Subcutaneous abdominal adipose tissue (tissue), 5 donors: ENCODE data around the gene SMPDL3B.

Experiments used
- H3K27ac ChIP-seq: one replicate; pipeline ENCODE4 v1.7.0; 2013; ENCODE audit warnings: low read depth, mild to moderate bottlenecking, inconsistent platforms, low read length, moderate library complexity
- H3K27me3 ChIP-seq, 5 donors: one replicate each; pipeline ENCODE4 v1.7.0; 2013; ENCODE audit warnings: low read length in 5 of 5, inconsistent platforms in 1 of 5; ENCODE audit not compliant: control insufficient read depth in 5 of 5, insufficient read depth in 4 of 5
- H3K36me3 ChIP-seq, 5 donors: one replicate each; pipeline ENCODE4 v1.7.0; 2013; ENCODE audit warnings: low read length in 5 of 5; ENCODE audit not compliant: control insufficient read depth in 5 of 5, insufficient read depth in 5 of 5
- H3K4me1 ChIP-seq, 5 donors: one replicate each; pipeline ENCODE4 v1.7.0; 2013; ENCODE audit warnings: low read length in 5 of 5, mild to moderate bottlenecking in 3 of 5, moderate library complexity in 1 of 5; ENCODE audit not compliant: control insufficient read depth in 5 of 5, insufficient read depth in 5 of 5
- H3K4me3 ChIP-seq, 5 donors: one replicate each; pipeline ENCODE4 v1.7.0; 2013; ENCODE audit warnings: low read length in 5 of 5, low read depth in 1 of 5
- H3K9ac ChIP-seq, 5 donors: one replicate each; pipeline ENCODE4 v1.7.0; 2013; ENCODE audit warnings: low read length in 5 of 5, mild to moderate bottlenecking in 4 of 5, moderate library complexity in 3 of 5
- H3K9me3 ChIP-seq, 5 donors: one replicate each; pipeline ENCODE4 v1.7.0; 2013; ENCODE audit warnings: low read length in 5 of 5; ENCODE audit not compliant: control insufficient read depth in 5 of 5
- donor health status: healthy.
- donor health status: healthy.
- donor health status: healthy.
- donor health status: healthy.
- donor health status: healthy.

Gene SMPDL3B

DNA sequence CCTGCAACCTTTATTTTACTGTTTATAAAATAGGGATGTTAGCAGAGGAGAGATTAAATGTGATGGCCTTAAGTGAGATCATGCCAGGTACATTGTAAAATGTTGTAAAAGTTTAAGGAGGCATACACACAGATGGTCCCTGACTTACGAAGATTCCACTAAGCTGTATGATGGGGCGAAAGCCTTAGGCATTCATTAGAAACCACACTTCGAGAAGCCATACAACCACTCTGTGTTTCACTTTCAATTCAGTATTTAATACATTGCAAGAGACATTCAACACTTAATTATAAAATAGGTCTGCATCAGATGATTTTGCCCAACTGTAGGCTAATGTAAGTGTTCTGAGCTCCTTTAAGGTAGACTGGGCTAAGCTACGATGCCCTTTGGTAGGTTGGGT is 3.7 kb downstream of the SMPDL3B start:
- Histone ChIP-seq H3K4me1 (peaks cover 0 to 14% (median 11%) of the 10 kb centered on the region in 5 donors), H3K9me3 (no peaks in the 10 kb centered on the region), H3K27ac (no peak overlapping the region), H3K36me3 (no peaks in the 10 kb centered on the region), H3K27me3 (peaks cover 11 to 17% (median 13%) of the 10 kb centered on the region in 5 donors), H3K9ac (no peak overlapping the region), H3K4me3 (no peak overlapping the region)

DNA sequence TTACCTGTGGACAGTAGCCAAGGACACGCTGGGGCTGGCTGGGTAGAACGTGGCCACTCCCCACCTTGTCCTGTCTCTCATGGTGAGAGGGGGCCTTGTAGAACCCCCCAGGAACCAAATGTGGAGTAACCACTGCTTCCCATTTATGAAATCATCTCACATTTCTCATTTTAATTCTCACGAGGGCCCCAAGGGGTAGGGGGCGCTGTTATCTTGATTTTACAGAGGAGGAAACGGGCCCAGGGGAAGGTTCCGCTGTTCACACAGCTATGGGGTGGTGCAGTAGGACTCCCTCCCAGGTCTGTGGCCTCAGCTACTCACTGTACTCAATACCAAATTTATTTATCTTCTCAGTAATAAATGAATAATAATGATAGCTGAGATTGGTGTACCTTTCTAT is 5.5 kb downstream of the SMPDL3B start:
- peaks cover 5 to 10% (median 7%) of the 10 kb centered on the region in 5 donors for H3K27me3 ChIP-seq
- no peaks in the 10 kb centered on the region for H3K9me3 ChIP-seq
- peaks cover 0 to 9% (median 3%) of the 10 kb centered on the region in 5 donors for H3K4me1 ChIP-seq
- no peak overlapping the region for H3K9ac ChIP-seq
- H3K4me3 ChIP-seq: no peak overlapping the region
- H3K36me3 ChIP-seq: no peaks in the 10 kb centered on the region
- no peak overlapping the region for H3K27ac ChIP-seq

DNA sequence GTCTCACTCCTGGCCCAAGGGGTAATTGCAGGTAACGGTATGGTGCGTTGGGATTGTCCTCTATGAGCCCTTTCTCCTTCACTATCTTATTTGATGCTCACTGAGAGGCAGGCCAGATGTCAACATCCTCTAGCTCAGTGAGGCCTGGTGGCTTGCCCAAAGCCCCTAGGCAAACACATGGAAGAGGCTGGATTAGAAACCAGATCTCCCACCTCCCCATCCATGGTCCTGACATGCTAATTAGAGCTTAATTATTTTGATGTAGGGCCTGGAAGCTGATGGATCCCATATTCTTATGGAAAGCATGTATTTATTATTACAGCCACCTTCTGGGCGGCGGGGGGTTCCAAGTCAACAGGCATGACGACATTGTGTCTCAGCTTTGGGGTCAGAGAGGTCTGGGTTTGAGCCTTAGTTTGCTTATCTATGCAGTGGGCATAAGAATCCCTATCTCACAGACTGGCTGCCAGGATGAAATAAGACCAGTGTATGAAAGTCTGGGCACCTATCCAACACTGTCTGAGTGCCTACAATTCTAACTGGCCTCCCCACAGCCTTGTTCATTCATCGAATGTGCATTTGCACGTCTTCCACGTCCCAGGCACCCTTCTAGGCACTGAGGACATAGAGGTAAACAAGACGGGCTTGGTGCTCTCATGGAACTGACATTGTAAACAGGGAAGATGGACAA is 6.2 kb downstream of the SMPDL3B start:
- H3K9me3 ChIP-seq: no peaks in the 10 kb centered on the region
- no peak overlapping the region for H3K9ac ChIP-seq
- H3K4me3 ChIP-seq: no peak overlapping the region
- peaks cover 0 to 6% (median 0%) of the 10 kb centered on the region in 5 donors for H3K4me1 ChIP-seq
- H3K27ac ChIP-seq: no peak overlapping the region
- H3K36me3 ChIP-seq: no peaks in the 10 kb centered on the region
- peaks cover 0 to 2% (median 0%) of the 10 kb centered on the region in 5 donors for H3K27me3 ChIP-seq

DNA sequence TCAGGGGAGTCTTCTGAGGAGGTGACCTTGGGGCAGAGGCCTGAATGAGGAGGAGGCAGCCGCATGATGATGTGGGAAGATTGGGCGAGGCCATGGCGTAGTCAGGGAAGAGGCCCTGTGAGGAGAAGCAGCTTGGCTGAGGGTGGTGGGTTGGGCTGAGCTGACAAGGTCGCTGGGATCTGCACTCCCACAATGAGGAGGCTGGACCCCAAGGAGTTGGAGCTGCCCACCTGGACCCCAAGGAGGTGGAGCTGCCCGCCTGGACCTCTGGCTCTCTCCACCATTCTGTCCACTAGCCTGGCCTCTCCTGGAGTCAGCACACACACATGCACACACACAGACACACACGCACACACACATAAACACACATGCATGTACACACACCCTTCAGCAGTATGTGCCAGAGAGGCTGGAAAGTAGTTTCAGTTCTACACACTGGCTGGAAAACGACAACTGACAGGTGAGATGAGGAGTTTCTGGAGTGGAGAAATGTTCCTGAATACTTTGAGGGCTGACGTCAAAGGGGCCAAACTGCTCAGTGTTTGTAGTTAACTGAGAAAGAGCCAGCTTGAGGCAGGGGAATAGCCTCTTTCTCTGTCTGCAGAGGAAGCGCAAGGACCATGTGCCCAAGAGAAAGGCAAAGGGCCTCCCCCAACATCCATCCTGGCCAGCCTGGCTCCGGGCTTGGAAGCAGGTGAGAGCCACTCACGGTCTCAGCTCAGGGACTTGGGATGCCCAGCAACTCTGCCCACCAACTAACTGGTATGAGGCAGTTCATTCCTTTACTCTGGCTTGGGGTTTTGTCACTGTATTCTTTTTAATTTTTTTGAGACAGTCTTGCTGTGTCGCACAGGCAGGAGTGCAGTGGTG is 7.1 kb downstream of the SMPDL3B start:
- Histone ChIP-seq H3K4me3 (no peak overlapping the region), H3K9me3 (no peaks in the 10 kb centered on the region), H3K9ac (no peak overlapping the region), H3K27me3 (peaks cover 0 to 2% (median 0%) of the 10 kb centered on the region in 5 donors), H3K4me1 (peaks cover 0 to 6% (median 0%) of the 10 kb centered on the region in 5 donors), H3K36me3 (no peaks in the 10 kb centered on the region), H3K27ac (no peak overlapping the region)

DNA sequence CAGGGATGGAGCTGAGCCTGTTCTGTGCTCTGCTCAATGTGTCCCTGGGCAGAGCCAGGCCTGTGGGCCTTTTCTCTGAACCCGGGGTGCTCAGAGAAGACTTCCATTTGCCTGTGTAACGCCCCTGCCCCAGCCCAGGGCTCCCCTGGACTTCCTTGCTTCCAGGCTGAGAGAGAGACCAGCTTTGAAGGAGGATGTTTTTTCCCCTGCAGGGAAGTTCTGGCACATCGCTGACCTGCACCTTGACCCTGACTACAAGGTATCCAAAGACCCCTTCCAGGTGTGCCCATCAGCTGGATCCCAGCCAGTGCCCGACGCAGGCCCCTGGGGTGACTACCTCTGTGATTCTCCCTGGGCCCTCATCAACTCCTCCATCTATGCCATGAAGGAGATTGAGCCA is 10.2 kb downstream of the SMPDL3B start:
- H3K9ac ChIP-seq: no peak overlapping the region
- H3K36me3 ChIP-seq: no peaks in the 10 kb centered on the region
- H3K27ac ChIP-seq: no peak overlapping the region
- peaks cover 0 to 6% (median 0%) of the 10 kb centered on the region in 5 donors for H3K4me1 ChIP-seq
- H3K27me3 ChIP-seq: no peaks in the 10 kb centered on the region
- no peak overlapping the region for H3K4me3 ChIP-seq
- no peaks in the 10 kb centered on the region for H3K9me3 ChIP-seq

DNA sequence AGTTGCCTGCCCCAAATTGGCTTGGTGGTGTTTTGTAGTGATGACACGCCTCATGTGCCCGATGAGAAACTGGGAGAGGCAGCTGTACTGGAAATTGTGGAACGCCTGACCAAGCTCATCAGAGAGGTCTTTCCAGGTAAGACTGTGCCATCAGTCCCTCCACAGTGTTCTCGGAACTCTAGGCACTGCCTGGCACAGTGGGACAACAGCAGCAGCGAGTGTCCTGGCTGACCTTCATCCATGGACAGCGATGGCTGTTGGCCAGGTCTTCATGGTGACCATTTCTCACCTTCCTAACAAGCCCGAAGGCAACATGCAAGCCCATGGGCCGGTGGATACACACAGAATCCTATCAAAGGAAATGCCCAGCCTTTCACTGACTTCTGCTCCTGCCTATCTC is 14.2 kb downstream of the SMPDL3B start:
- H3K27ac ChIP-seq: no peak overlapping the region
- no peaks in the 10 kb centered on the region for H3K9me3 ChIP-seq
- no peak overlapping the region for H3K4me3 ChIP-seq
- no peaks in the 10 kb centered on the region for H3K27me3 ChIP-seq
- H3K4me1 ChIP-seq: no peaks in the 10 kb centered on the region
- H3K36me3 ChIP-seq: no peaks in the 10 kb centered on the region
- H3K9ac ChIP-seq: no peak overlapping the region

DNA sequence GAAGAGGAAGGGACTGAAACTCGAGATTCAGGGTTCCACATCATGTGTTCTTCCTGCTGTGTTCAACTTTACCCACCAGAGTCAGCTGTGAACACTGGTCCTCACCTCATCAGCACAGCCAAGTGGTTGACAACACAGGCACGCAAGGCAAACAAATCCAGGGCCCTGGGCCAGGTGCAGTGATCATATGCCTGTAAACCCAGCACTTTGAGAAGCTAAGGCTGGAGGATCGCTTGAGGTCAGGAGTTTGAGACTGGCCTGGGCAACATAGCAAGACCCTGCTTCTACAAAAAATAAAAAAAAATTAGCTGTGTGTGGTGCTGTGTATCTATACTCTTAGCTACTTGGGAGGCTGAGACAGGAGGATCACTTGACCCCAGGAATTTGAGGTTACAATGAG is 16.6 kb downstream of the SMPDL3B start:
- Histone ChIP-seq H3K27me3 (peaks cover 0 to 4% (median 0%) of the 10 kb centered on the region in 5 donors), H3K4me1 (no peaks in the 10 kb centered on the region), H3K9me3 (no peaks in the 10 kb centered on the region), H3K36me3 (no peaks in the 10 kb centered on the region), H3K4me3 (no peak overlapping the region), H3K27ac (no peak overlapping the region), H3K9ac (no peak overlapping the region)

DNA sequence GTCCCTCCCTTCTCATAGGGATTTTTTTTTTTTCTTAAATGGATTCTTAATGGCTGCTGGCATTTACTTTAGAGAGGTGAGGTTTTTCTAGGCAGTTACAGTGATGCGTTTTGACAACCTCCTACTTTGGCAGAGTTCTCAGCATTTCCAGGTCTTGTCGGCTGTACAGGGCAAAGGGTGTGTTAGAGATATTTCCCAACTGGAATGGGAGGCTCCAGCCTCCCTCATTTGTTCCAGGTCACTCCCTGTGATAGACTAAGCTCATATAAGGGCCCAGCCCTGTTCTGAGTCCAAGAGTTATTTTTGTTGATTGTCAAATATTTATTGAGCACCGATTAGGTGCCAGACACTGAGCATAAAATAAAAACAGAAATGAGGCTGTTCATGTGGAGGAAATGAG is 17.3 kb downstream of the SMPDL3B start:
- no peak overlapping the region for H3K9ac ChIP-seq
- H3K27me3 ChIP-seq: peaks cover 0 to 4% (median 0%) of the 10 kb centered on the region in 5 donors
- H3K9me3 ChIP-seq: no peaks in the 10 kb centered on the region
- H3K27ac ChIP-seq: no peak overlapping the region
- H3K4me3 ChIP-seq: no peak overlapping the region
- no peaks in the 10 kb centered on the region for H3K4me1 ChIP-seq
- no peaks in the 10 kb centered on the region for H3K36me3 ChIP-seq

DNA sequence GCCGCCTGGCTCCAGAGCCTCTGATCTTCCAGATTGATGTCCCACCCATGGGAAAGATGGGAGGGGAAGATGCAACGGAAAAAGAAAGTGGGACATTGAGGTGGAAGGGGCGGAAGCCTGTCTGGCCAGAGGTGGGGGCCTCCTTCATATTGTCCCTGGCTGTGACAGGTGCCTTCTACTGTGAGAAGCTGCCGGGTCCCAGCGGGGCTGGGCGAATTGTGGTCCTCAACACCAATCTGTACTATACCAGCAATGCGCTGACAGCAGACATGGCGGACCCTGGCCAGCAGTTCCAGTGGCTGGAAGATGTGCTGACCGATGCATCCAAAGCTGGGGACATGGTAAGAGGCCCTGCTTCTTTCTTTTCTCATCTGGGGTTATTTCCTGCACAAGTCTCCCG is 19.4 kb downstream of the SMPDL3B start:
- H3K27ac ChIP-seq: no peak overlapping the region
- no peaks in the 10 kb centered on the region for H3K36me3 ChIP-seq
- H3K9ac ChIP-seq: no peak overlapping the region
- peaks cover 0 to 7% (median 2%) of the 10 kb centered on the region in 5 donors for H3K4me1 ChIP-seq
- peaks cover 0 to 4% (median 0%) of the 10 kb centered on the region in 5 donors for H3K27me3 ChIP-seq
- no peak overlapping the region for H3K4me3 ChIP-seq
- H3K9me3 ChIP-seq: no peaks in the 10 kb centered on the region

DNA sequence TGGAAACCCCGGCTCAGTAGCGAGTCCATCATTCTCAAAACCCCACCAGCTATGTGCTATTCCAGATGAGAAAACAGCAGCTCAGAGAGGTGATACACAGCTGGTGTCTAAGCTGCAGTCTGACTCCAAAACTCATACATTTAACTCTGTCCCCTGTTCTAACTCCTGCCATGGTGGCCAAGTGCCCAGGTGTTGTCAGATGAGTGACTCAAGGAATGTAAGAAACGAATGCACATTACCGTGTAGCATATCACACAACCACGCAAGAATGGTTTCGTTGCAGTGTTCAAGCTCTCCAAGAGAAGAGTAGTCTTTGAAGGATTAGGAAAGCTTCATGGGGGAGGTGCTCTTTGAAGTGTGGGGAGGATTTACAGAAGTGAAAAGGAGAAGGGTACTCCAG is 20.3 kb downstream of the SMPDL3B start:
- no peak overlapping the region for H3K27ac ChIP-seq
- peaks cover 0 to 16% (median 7%) of the 10 kb centered on the region in 5 donors for H3K4me1 ChIP-seq
- H3K4me3 ChIP-seq: no peak overlapping the region
- H3K9ac ChIP-seq: no peak overlapping the region
- H3K36me3 ChIP-seq: no peaks in the 10 kb centered on the region
- H3K27me3 ChIP-seq: peaks cover 0 to 4% (median 0%) of the 10 kb centered on the region in 5 donors
- H3K9me3 ChIP-seq: no peaks in the 10 kb centered on the region
